Left ventricle myocardium inferior (tissue), 1 donor: ENCODE measurements around the gene CYB561A3. TPM values are rescaled to one million over a fixed set of nuclear protein-coding genes. Genes with fewer than 3 reads are reported as not detected.

Experiments used
- DNase-seq: peaks from one replicate; pipeline ENCODE4 v3.0.0-alpha.2; 2020
- H3K27ac ChIP-seq: fragments of 200-600 bp; replicated peaks from 2 replicates; pipeline ENCODE4 v1.8.0; 2021
- H3K27me3 ChIP-seq: fragments of 200-600 bp; 2 replicates; pipeline ENCODE4 v1.8.0; 2021; ENCODE audit warnings: low read depth
- H3K36me3 ChIP-seq: fragments of 200-600 bp; 2 replicates; pipeline ENCODE4 v1.8.0; 2021
- H3K4me1 ChIP-seq: fragments of 200-600 bp; 2 replicates; pipeline ENCODE4 v1.8.0; 2021
- H3K4me3 ChIP-seq: fragments of 200-600 bp; 2 replicates; pipeline ENCODE4 v1.8.0; 2021; ENCODE audit warnings: mild to moderate bottlenecking, moderate library complexity
- H3K9me3 ChIP-seq: fragments of 200-600 bp; replicated peaks from 2 replicates; pipeline ENCODE4 v1.8.0; 2021
- CTCF ChIP-seq: fragments of 200-600 bp; IDR thresholded peaks from 2 replicates; pipeline ENCODE4 v1.8.0; 2021; ENCODE audit warnings: antibody characterized with exemption, mild to moderate bottlenecking, borderline replicate concordance
- intact Hi-C: fragments of 100-400 bp; cut with micrococcal nuclease; formaldehyde crosslinking; loops from one replicate; pipeline ENCODE4 v1.11.0; 2022
- total RNA-seq: library from RNA; stranded (reverse); fragmentation: NEBNext Ultra II Directional; extraction: Animal tissue kit (Norgen Biotek cat#: 25700); gene quantifications from one replicate; pipeline ENCODE4 v1.2.1, GENCODE V29; 2021
- donor health status: DM: no; HTN: yes; CAD: no; lungs with severe emphysema.

CYB561A3 gene
- total RNA-seq, 1 donor from 2014 or later: 10.5 TPM

- peaks cover 90% of the 10 kb centered on the region for H3K36me3 ChIP-seq
- DNase-seq: no peak
- no peak overlapping the region for H3K27ac ChIP-seq
- no peaks in the 10 kb centered on the region for H3K9me3 ChIP-seq
- TF ChIP-seq CTCF: no peak
- H3K27me3 ChIP-seq: no peaks in the 10 kb centered on the region
- peaks cover 14% of the 10 kb centered on the region for H3K4me1 ChIP-seq
- intact Hi-C loops: no loop called here
- no peak overlapping the region for H3K4me3 ChIP-seq
Measured at GRCh38 chr11:61302550-61302949, 59.1 kb downstream of the CYB561A3 start.

Other genes starting within 250 kb of the CYB561A3 start
- 15.8 TPM for gene VPS37C, start 200.5 kb downstream of the CYB561A3 start, total RNA-seq
- gene PGA3, start 158.4 kb downstream of the CYB561A3 start, total RNA-seq: 0.19 TPM
- gene PGA4, start 139.5 kb downstream of the CYB561A3 start, total RNA-seq: 1.3 TPM
- gene PGA5, start 120.7 kb downstream of the CYB561A3 start, total RNA-seq: not detected
- gene VWCE, start 66.6 kb downstream of the CYB561A3 start, total RNA-seq: 0.77 TPM
- 128 TPM for gene DDB1, start 28.8 kb downstream of the CYB561A3 start, total RNA-seq
- 17.8 TPM for gene TKFC, start 28.7 kb downstream of the CYB561A3 start, total RNA-seq
- 20.9 TPM for gene TMEM138, start 492 bp upstream of the CYB561A3 start, total RNA-seq
- 4.9 TPM for gene TMEM216, start 30.7 kb upstream of the CYB561A3 start, total RNA-seq
- 39.9 TPM for gene CPSF7, start 68.1 kb upstream of the CYB561A3 start, total RNA-seq
- gene SDHAF2, start 68.2 kb upstream of the CYB561A3 start, total RNA-seq: 38.1 TPM
- 0.88 TPM for gene LRRC10B, start 146.9 kb upstream of the CYB561A3 start, total RNA-seq
- gene SYT7, start 219.2 kb upstream of the CYB561A3 start, total RNA-seq: 18.9 TPM